GOT3 (cell line): Measurements from ENCODE around the gene CTXND2.
"Not testable (repeated sequence)": the region's sequence is repeated elsewhere in the genome, so short reads cannot be mapped to it uniquely, and the experiment has no call there.

ENCODE experiments used
- DNase-seq: peaks from one replicate; lab custom pipeline; 2025; ENCODE audit warnings: mixed read lengths; lab: John Stamatoyannopoulos, UW

The CTXND2 gene

GRCh38 chr1:150887018-150887417 is at the start of gene CTXND2:
Gene CTXND2 (plus strand): TSS chr1:150887136. CDS start chr1:150912315, 25,179 bp downstream.
- no peak for DNase-seq

- not testable (repeated sequence) for DNase-seq
Observed at GRCh38 chr1:150840850-150841249, 46.1 kb upstream of the CTXND2 start.

GRCh38 chr1:150841626-150842025 is 45.3 kb upstream of the CTXND2 start:
- DNase-seq = no peak

GRCh38 chr1:150842343-150842742 is 44.6 kb upstream of the CTXND2 start:
- DNase-seq = no peak

- DNase-seq = no peak
Observed at GRCh38 chr1:150842964-150843363, 44.0 kb upstream of the CTXND2 start.

GRCh38 chr1:150843474-150843873 is 43.5 kb upstream of the CTXND2 start:
- no peak for DNase-seq

GRCh38 chr1:150846473-150847146 is 40.3 kb upstream of the CTXND2 start:
- DNase-seq = no peak

- not testable (repeated sequence) for DNase-seq
Observed at GRCh38 chr1:150850801-150851362, 36.1 kb upstream of the CTXND2 start.

- DNase-seq = not testable (repeated sequence)
Observed at GRCh38 chr1:150852734-150853133, 34.2 kb upstream of the CTXND2 start.

- no peak for DNase-seq
Observed at GRCh38 chr1:150863724-150864123, 23.2 kb upstream of the CTXND2 start.

- DNase-seq = not testable (repeated sequence)
Observed at GRCh38 chr1:150864200-150864599, 22.7 kb upstream of the CTXND2 start.

- DNase-seq = no peak
Observed at GRCh38 chr1:150869683-150870082, 17.3 kb upstream of the CTXND2 start.

- no peak for DNase-seq
Observed at GRCh38 chr1:150872572-150872971, 14.4 kb upstream of the CTXND2 start.

GRCh38 chr1:150873521-150873920 is 13.4 kb upstream of the CTXND2 start:
- DNase-seq = no peak

GRCh38 chr1:150874455-150875196 is 12.3 kb upstream of the CTXND2 start:
- DNase-seq = no peak

GRCh38 chr1:150875197-150876118 is 11.5 kb upstream of the CTXND2 start:
- DNase-seq = no peak

GRCh38 chr1:150876119-150876454 is 10.8 kb upstream of the CTXND2 start:
- peak; percentile 38 for DNase-seq

- not testable (repeated sequence) for DNase-seq
Observed at GRCh38 chr1:150878931-150879330, 8.0 kb upstream of the CTXND2 start.

- DNase-seq = no peak
Observed at GRCh38 chr1:150881331-150882070, 5.4 kb upstream of the CTXND2 start.

GRCh38 chr1:150883121-150883520 is 3.8 kb upstream of the CTXND2 start:
- DNase-seq = not testable (repeated sequence)

GRCh38 chr1:150888727-150889126 is 1.8 kb downstream of the CTXND2 start:
- no peak for DNase-seq
